Fibroblast of lung (primary cell): ENCODE data around the gene NSFL1C. TPM values are rescaled to one million over a fixed set of nuclear protein-coding genes. Genes with fewer than 3 reads are reported as not detected.

Experiments used
- DNase-seq, 2 donors: peaks; one replicate each; pipeline versions ENCODE4 v3.0.0 to v3.0.0-alpha.2; 2010; ENCODE audit warnings: low read depth in 2 of 2
- H2AFZ ChIP-seq: 2 replicates; pipeline ENCODE4 v1.5.1; 2012; ENCODE audit warnings: low read length, control low read depth, inconsistent platforms
- H3K27ac ChIP-seq: 2 replicates; pipeline ENCODE4 v1.5.1; 2011; ENCODE audit warnings: low read length, control low read depth; ENCODE audit not compliant: insufficient read depth
- H3K27me3 ChIP-seq: 2 replicates; pipeline ENCODE4 v1.5.1; 2011; ENCODE audit warnings: mild to moderate bottlenecking, low read length; ENCODE audit not compliant: control insufficient read depth, insufficient read depth
- H3K36me3 ChIP-seq: 2 replicates; pipeline ENCODE4 v1.5.1; 2011; ENCODE audit warnings: low read length; ENCODE audit not compliant: control insufficient read depth, insufficient read depth
- H3K4me1 ChIP-seq: 2 replicates; pipeline ENCODE4 v1.5.1; 2011; ENCODE audit warnings: low read length; ENCODE audit not compliant: control insufficient read depth, insufficient read depth; ENCODE audit errors: extremely low read depth
- H3K4me2 ChIP-seq: 2 replicates; pipeline ENCODE4 v1.5.1; 2011; ENCODE audit warnings: low read length, control low read depth; ENCODE audit not compliant: insufficient read depth; ENCODE audit errors: extremely low read depth
- H3K4me3 ChIP-seq, 4 experiments: fragments of 200-600 bp in 1 of 4; sonication (generic) in 1 of 4; replicated peaks in 1 of 4; 2 replicates each; pipeline ENCODE4 v1.5.1; 2011 to 2016; ENCODE audit warnings: low read length in 4 of 4, low read depth in 3 of 4, mild to moderate bottlenecking in 3 of 4, control low read depth in 2 of 4, inconsistent platforms in 1 of 4, mixed read lengths in 1 of 4; ENCODE audit not compliant: insufficient read depth in 1 of 4; ENCODE audit errors: control extremely low read depth in 1 of 4
- H3K79me2 ChIP-seq: 2 replicates; pipeline ENCODE4 v1.5.1; 2012; ENCODE audit warnings: mild to moderate bottlenecking, low read length, inconsistent platforms; ENCODE audit not compliant: control insufficient read depth, insufficient read depth
- H3K9ac ChIP-seq: 2 replicates; pipeline ENCODE4 v1.5.1; 2011; ENCODE audit warnings: mild to moderate bottlenecking, low read length, control low read depth; ENCODE audit not compliant: insufficient read depth
- H3K9me3 ChIP-seq: 2 replicates; pipeline ENCODE4 v1.5.1; 2012; ENCODE audit warnings: low read depth, low read length; ENCODE audit not compliant: control insufficient read depth, insufficient read depth
- H4K20me1 ChIP-seq: 2 replicates; pipeline ENCODE4 v1.5.1; 2011; ENCODE audit warnings: low read length; ENCODE audit not compliant: control insufficient read depth, insufficient read depth; ENCODE audit errors: extremely low read depth
- CTCF ChIP-seq, 2 donors: IDR thresholded peaks in 1 of 2; conservative IDR thresholded peaks in 1 of 2; 1 replicate in 1 of 2; 2 replicates in 1 of 2; pipeline ENCODE4 v1.5.1; 2011 to 2012; ENCODE audit warnings: low read length in 2 of 2, control low read depth in 1 of 2, inconsistent platforms in 1 of 2, low read depth in 1 of 2, mild to moderate bottlenecking in 1 of 2
- EZH2 ChIP-seq: IDR thresholded peaks from 2 replicates; pipeline ENCODE4 v1.5.1; 2012; ENCODE audit warnings: low read length, control low read depth, mild to moderate bottlenecking; ENCODE audit errors: missing control alignments
- polyA plus RNA-seq, 2 donors: library from polyadenylated mRNA; depleted of rRNA in 1 of 2; stranded (reverse) in 1 of 2; unstranded in 1 of 2; fragments of >200 nt; gene quantifications; 2 replicates each; pipeline ENCODE4 v1.2.1, GENCODE V29; 2011 to 2012; ENCODE audit warnings: missing spikeins in 1 of 2
- total RNA-seq: library from RNA; depleted of rRNA; stranded (reverse); fragments of >200 nt; gene quantifications from 2 replicates; pipeline ENCODE4 v1.2.1, GENCODE V29; 2014

NSFL1C gene
- total and polyA plus RNA-seq, 2 donors (not counting 1 experiment from before 2014, with no cell fraction given) = 17.8 to 24.3 TPM

- no peak overlapping the region for H3K27ac ChIP-seq
- H4K20me1 ChIP-seq = no peaks in the 10 kb centered on the region
- no peak overlapping the region for H2AFZ ChIP-seq
- no peaks in the 10 kb centered on the region for H3K79me2 ChIP-seq
- no peak overlapping the region for H3K4me2 ChIP-seq
- H3K27me3 ChIP-seq = peaks cover 5% of the 10 kb centered on the region
- TF ChIP-seq EZH2 (no peak), CTCF (conservative IDR thresholded peaks at IDR 0.05 in 1 of 2, IDR thresholded peaks at IDR 0.05 in 1 of 2; ENCODE audit: low read depth in 1 of 2, low read length in 2 of 2) (no peak)
- H3K9me3 ChIP-seq = no peaks in the 10 kb centered on the region
- DNase-seq = peak in 1 of 2 donors; percentile 12
- H3K36me3 ChIP-seq = no peaks in the 10 kb centered on the region
- no peak overlapping the region for H3K4me3 ChIP-seq
- no peaks in the 10 kb centered on the region for H3K4me1 ChIP-seq
- H3K9ac ChIP-seq = no peak overlapping the region
Observed at GRCh38 chr20:1505361-1505760, 38.7 kb upstream of the NSFL1C start.

GRCh38 chr20:1503564-1504227, 37.0 kb upstream of the NSFL1C start:
- Histone ChIP-seq H3K27me3 (peaks cover 5% of the 10 kb centered on the region), H3K9ac (no peak overlapping the region), H3K79me2 (no peaks in the 10 kb centered on the region), H3K4me2 (no peak overlapping the region), H3K4me1 (no peaks in the 10 kb centered on the region), H3K9me3 (no peaks in the 10 kb centered on the region), H3K27ac (no peak overlapping the region), H3K4me3 (no peak overlapping the region), H2AFZ (no peak overlapping the region), H4K20me1 (no peaks in the 10 kb centered on the region), H3K36me3 (no peaks in the 10 kb centered on the region)
- no peak for TF ChIP-seq EZH2
- peak; percentile 100 for TF ChIP-seq CTCF (conservative IDR thresholded peaks at IDR 0.05 in 1 of 2, IDR thresholded peaks at IDR 0.05 in 1 of 2; ENCODE audit: low read depth in 1 of 2, low read length in 2 of 2)
- DNase-seq = peak; percentile 88

- no peak overlapping the region for H3K4me3 ChIP-seq
- no peaks in the 10 kb centered on the region for H4K20me1 ChIP-seq
- DNase-seq = no peak
- H3K4me1 ChIP-seq = no peaks in the 10 kb centered on the region
- H3K27ac ChIP-seq = no peak overlapping the region
- no peaks in the 10 kb centered on the region for H3K9me3 ChIP-seq
- peaks cover 5% of the 10 kb centered on the region for H3K27me3 ChIP-seq
- no peaks in the 10 kb centered on the region for H3K79me2 ChIP-seq
- no peaks in the 10 kb centered on the region for H3K36me3 ChIP-seq
- no peak overlapping the region for H3K9ac ChIP-seq
- no peak for TF ChIP-seq CTCF (conservative IDR thresholded peaks at IDR 0.05 in 1 of 2, IDR thresholded peaks at IDR 0.05 in 1 of 2; ENCODE audit: low read depth in 1 of 2, low read length in 2 of 2)
- no peak for TF ChIP-seq EZH2
- H2AFZ ChIP-seq = no peak overlapping the region
- H3K4me2 ChIP-seq = no peak overlapping the region
Observed at GRCh38 chr20:1500496-1500895, 33.8 kb upstream of the NSFL1C start.
